K562 (cell line): ENCODE results near the gene ABCG1. TPM values are rescaled to one million over a fixed set of nuclear protein-coding genes. Genes with fewer than 3 reads are reported as not detected.

Source experiments
- ATAC-seq: fragments of 200-7000 bp; cut with Tn5 transposase; 3 replicates; pipeline ENCODE4 v1.9.1; 2020; ENCODE audit warnings: moderate library complexity
- BruUV-seq: library from RNA; stranded (reverse); fragments of 400-500 nt; replicated peaks from 2 replicates; lab custom pipeline; 2021; lab: Mats Ljungman, UMichigan
- CTCF ChIA-PET: fragments of 300-600 bp; formaldehyde crosslinking; extraction: SDS; loops from one replicate; lab custom pipeline; 2021; ENCODE audit warnings: low intra/inter-chr PET ratio; lab: Yijun Ruan, JAX
- POLR2A ChIA-PET: fragments of 300-600, 350-650 bp; sonication (Branson Sonifier 250); formaldehyde crosslinking; extraction: SDS; loops from one replicate; lab custom pipeline; 2021; ENCODE audit warnings: antibody characterized with exemption, inconsistent platforms; lab: Yijun Ruan, JAX
- DNase-seq, 4 experiments: peaks; one replicate each; pipeline versions ENCODE4 v3.0.0 to v3.0.0-alpha.2; 2011 to 2018; ENCODE audit warnings: low spot score in 3 of 4, mixed read lengths in 3 of 4; ENCODE audit errors: extremely low read depth in 1 of 4
- FAIRE-seq: peaks from 2 replicates; lab custom pipeline; 2011; peaks lifted over from hg19 to GRCh38; lab: Jason Lieb, UNC
- H2AFZ ChIP-seq: 2 replicates; pipeline ENCODE4 v1.6.0; 2011; ENCODE audit warnings: low read depth, low read length, control low read depth, inconsistent platforms
- H3K27ac ChIP-seq: fragments of 200-600 bp; 3 replicates; pipeline ENCODE4 v1.8.0; 2011; ENCODE audit warnings: low read depth, mild to moderate bottlenecking, control low read depth, inconsistent platforms, low read length, moderate library complexity, mixed read lengths; ENCODE audit errors: extremely low read depth
- H3K27me3 ChIP-seq, 2 experiments: fragments of 300-600 bp in 1 of 2; 2 replicates in 1 of 2; 3 replicates in 1 of 2; pipeline versions ENCODE4 v1.6.0 to v1.8.0; 2011; ENCODE audit warnings: inconsistent platforms in 2 of 2, low read length in 2 of 2, mild to moderate bottlenecking in 1 of 2, mixed read lengths in 1 of 2, moderate library complexity in 1 of 2; ENCODE audit not compliant: control insufficient read depth in 2 of 2, insufficient read depth in 2 of 2
- H3K36me3 ChIP-seq: fragments of 300-600 bp; 3 replicates; pipeline ENCODE4 v1.8.0; 2011; ENCODE audit warnings: mild to moderate bottlenecking, low read length, inconsistent platforms; ENCODE audit not compliant: control insufficient read depth, insufficient read depth
- H3K4me1 ChIP-seq, 2 experiments: fragments of 200-600 bp in 1 of 2; replicated peaks in 1 of 2; 2 replicates in 1 of 2; 3 replicates in 1 of 2; pipeline versions ENCODE4 v1.5.1 to v1.8.0; 2011; ENCODE audit warnings: inconsistent platforms in 2 of 2, low read length in 2 of 2, mild to moderate bottlenecking in 1 of 2, mixed read lengths in 1 of 2, moderate library complexity in 1 of 2; ENCODE audit not compliant: control insufficient read depth in 2 of 2, insufficient read depth in 2 of 2
- H3K4me2 ChIP-seq: 2 replicates; pipeline ENCODE4 v1.6.1; 2011; ENCODE audit warnings: low read length, control low read depth, inconsistent platforms, mixed read lengths; ENCODE audit not compliant: insufficient read depth
- H3K4me3 ChIP-seq: fragments of 200-600 bp; sonication (generic), shearing (Covaris generic); 2 replicates; pipeline ENCODE4 v1.5.1; 2016; ENCODE audit warnings: control low read depth, inconsistent platforms
- H3K79me2 ChIP-seq: fragments of 200-600 bp; 3 replicates; pipeline ENCODE4 v1.8.0; 2011; ENCODE audit warnings: low read length, inconsistent platforms; ENCODE audit not compliant: control insufficient read depth, insufficient read depth
- H3K9ac ChIP-seq, 2 experiments: 2 replicates each; pipeline versions ENCODE4 v1.6.0 to v1.6.1; 2011; ENCODE audit warnings: low read depth in 2 of 2, low read length in 2 of 2, control low read depth in 1 of 2, inconsistent platforms in 1 of 2, mild to moderate bottlenecking in 1 of 2, mixed read lengths in 1 of 2; ENCODE audit not compliant: insufficient read depth in 1 of 2
- H3K9me1 ChIP-seq: one replicate; pipeline ENCODE4 v1.6.0; 2011; ENCODE audit warnings: inconsistent platforms, mild to moderate bottlenecking, low read length, moderate library complexity; ENCODE audit not compliant: control insufficient read depth, insufficient read depth
- H3K9me3 ChIP-seq: replicated peaks from 2 replicates; pipeline ENCODE4 v1.5.1; 2011; ENCODE audit warnings: low read depth, low read length, inconsistent platforms; ENCODE audit not compliant: control insufficient read depth, insufficient read depth
- H4K20me1 ChIP-seq: replicated peaks from 2 replicates; pipeline ENCODE4 v1.6.1; 2011; ENCODE audit warnings: low read length, inconsistent platforms, mixed read lengths; ENCODE audit not compliant: control insufficient read depth, insufficient read depth
- GABPA ChIP-seq: fragments of 200-800 bp; sonication (Bioruptor generic); conservative IDR thresholded peaks from 2 replicates; pipeline ENCODE4 v1.6.1; 2016; ENCODE audit warnings: low read depth, missing genetic modification characterization, missing compliant biosample characterization
- NR2C2 ChIP-seq, 2 experiments: fragments of 200-800 bp in 1 of 2; sonication (Bioruptor generic) in 1 of 2; sonication (generic) in 1 of 2; formaldehyde crosslinking in 1 of 2; IDR thresholded peaks; 2 replicates each; pipeline versions ENCODE4 v1.6.1 to v1.8.0; 2016 to 2022; ENCODE audit warnings: mild to moderate bottlenecking in 1 of 2, missing compliant biosample characterization in 1 of 2, missing genetic modification characterization in 1 of 2, missing genetic modification reagents in 1 of 2
- TEAD1 ChIP-seq, 2 experiments: fragments of 450-650 bp in 1 of 2; sonication (generic) in 1 of 2; formaldehyde crosslinking; IDR thresholded peaks; 2 replicates each; pipeline versions ENCODE4 v1.4.0 to v1.8.0; 2020 to 2022; ENCODE audit warnings: mild to moderate bottlenecking in 2 of 2, missing genetic modification reagents in 1 of 2
- ZNF431 ChIP-seq: sonication (generic); formaldehyde crosslinking; IDR thresholded peaks from 2 replicates; pipeline ENCODE4 v1.8.0; 2022; ENCODE audit warnings: mild to moderate bottlenecking, missing genetic modification reagents
- ZNF644 ChIP-seq: fragments of 200-800 bp; sonication (Bioruptor generic); IDR thresholded peaks from 2 replicates; pipeline ENCODE4 v1.6.1; 2016; ENCODE audit warnings: low read depth, missing genetic modification characterization, missing compliant biosample characterization
- ZNF655 ChIP-seq: fragments of 250-450 bp; sonication (Bioruptor Pico); IDR thresholded peaks from 2 replicates; pipeline ENCODE4 v1.5.0; 2021
- ZNF668 ChIP-seq: fragments of 250-450 bp; sonication (Bioruptor Pico); IDR thresholded peaks from 2 replicates; pipeline ENCODE4 v1.8.0; 2022; ENCODE audit warnings: mild to moderate bottlenecking, inconsistent platforms
- WGBS: fragments of 100-300 bp; shearing (Covaris generic); methylation state at CpG from one replicate; pipeline ENCODE4 v1.1.6; 2016; ENCODE audit warnings: low coverage, mixed read lengths; ENCODE audit not compliant: insufficient coverage; ENCODE audit errors: missing lambda C conversion rate; 5-methylcytosine and 5-hydroxymethylcytosine counted together
- in situ Hi-C: fragments of 300-500 bp; cut with MboI; formaldehyde crosslinking; loops from 4 replicates; pipeline ENCODE4 v1.15.0; 2018; ENCODE audit warnings: inconsistent platforms, mixed read lengths
- intact Hi-C: fragments of 100-400 bp; cut with micrococcal nuclease; formaldehyde crosslinking; loops from 2 replicates; pipeline ENCODE4 v1.14.2; 2022
- polyA plus RNA-seq, 8 experiments: library from polyadenylated mRNA; depleted of rRNA in 4 of 8; stranded (reverse) in 5 of 8; unstranded in 3 of 8; fragments of >200 nt; fragmentation: Nextera tagmentation in 2 of 8; fragmentation: Illumina TruSeq in 1 of 8; extraction: Ambion mirVana in 2 of 8; extraction: Trizol in 1 of 8; gene quantifications; 2 replicates each; pipeline versions ENCODE4 v1.2.1 to v1.2.3, GENCODE V29; 2011 to 2014; ENCODE audit warnings: inconsistent platforms in 1 of 8, missing spikeins in 1 of 8
- total RNA-seq, 7 experiments: library from RNA; depleted of rRNA in 6 of 7; stranded (reverse); fragments of >200 nt in 6 of 7; fragmentation: Illumina TruSeq in 2 of 7; extraction: Trizol in 2 of 7; gene quantifications; 2 replicates each; pipeline versions ENCODE4 v1.2.1 to v1.2.3, GENCODE V29; 2011 to 2021; ENCODE audit warnings: low replicate concordance in 1 of 7

The ABCG1 gene
- total and polyA plus RNA-seq, 9 of the 15 experiments (the other 6 are each of a cell fraction or from before 2014, with no cell fraction given): 0.04 to 0.09 TPM; not detected in 7

- peaks cover 22 to 35% of the 10 kb centered on the region in 2 experiments; a peak in 4 of 5 replicates for H3K27me3 ChIP-seq
- ChIA-PET POLR2A (no interaction called here), CTCF (no interaction called here)
- no peak overlapping the region for H3K4me3 ChIP-seq
- H3K36me3 ChIP-seq: no peaks in the 10 kb centered on the region
- FAIRE-seq (no peak), ATAC-seq (no peak), DNase-seq (no peak)
- no peaks in the 10 kb centered on the region for H3K4me1 ChIP-seq
- H2AFZ ChIP-seq: no peak overlapping the region
- TF ChIP-seq ZNF431: no peak
- TF ChIP-seq GABPA (tag): peak; percentile 64
- no peak for TF ChIP-seq ZNF644 (tag)
- TF ChIP-seq NR2C2 (CRISPR knock-in tag; IDR thresholded peaks at IDR 0.05): no peak
- peak; percentile 65; the same call in 1 of the 2 replicates for TF ChIP-seq NR2C2 (tag; IDR thresholded peaks at IDR 0.05)
- TF ChIP-seq TEAD1 (CRISPR knock-in tag; IDR thresholded peaks at IDR 0.05): no peak
- no peak for TF ChIP-seq ZNF668 (CRISPR knock-in tag)
- TF ChIP-seq ZNF655 (CRISPR knock-in tag): no peak
- H4K20me1 ChIP-seq: no peaks in the 10 kb centered on the region
- WGBS: under 1% methylated on average over 8 of the region's 8 CpGs
- no TSS peak for BruUV-seq
- no peaks in the 10 kb centered on the region for H3K9me1 ChIP-seq
- intact Hi-C loops (no loop called here), in situ Hi-C loops (no loop called here)
- H3K9me3 ChIP-seq: no peaks in the 10 kb centered on the region
- no peaks in the 10 kb centered on the region for H3K79me2 ChIP-seq
- H3K27ac ChIP-seq: no peak overlapping the region
- no peak overlapping the region for H3K4me2 ChIP-seq
- no peak overlapping the region for H3K9ac ChIP-seq
These were observed 30.8 kb upstream of the ABCG1 start for GRCh38 chr21:42187976-42188653.
